Measurements from ENCODE around the gene RGS3. TPM values are rescaled to one million over a fixed set of nuclear protein-coding genes. Genes with fewer than 3 reads are reported as not detected.

The RGS3 gene
- total RNA-seq, 1 experiment from 2014 or later = 16.6 TPM

DNA sequence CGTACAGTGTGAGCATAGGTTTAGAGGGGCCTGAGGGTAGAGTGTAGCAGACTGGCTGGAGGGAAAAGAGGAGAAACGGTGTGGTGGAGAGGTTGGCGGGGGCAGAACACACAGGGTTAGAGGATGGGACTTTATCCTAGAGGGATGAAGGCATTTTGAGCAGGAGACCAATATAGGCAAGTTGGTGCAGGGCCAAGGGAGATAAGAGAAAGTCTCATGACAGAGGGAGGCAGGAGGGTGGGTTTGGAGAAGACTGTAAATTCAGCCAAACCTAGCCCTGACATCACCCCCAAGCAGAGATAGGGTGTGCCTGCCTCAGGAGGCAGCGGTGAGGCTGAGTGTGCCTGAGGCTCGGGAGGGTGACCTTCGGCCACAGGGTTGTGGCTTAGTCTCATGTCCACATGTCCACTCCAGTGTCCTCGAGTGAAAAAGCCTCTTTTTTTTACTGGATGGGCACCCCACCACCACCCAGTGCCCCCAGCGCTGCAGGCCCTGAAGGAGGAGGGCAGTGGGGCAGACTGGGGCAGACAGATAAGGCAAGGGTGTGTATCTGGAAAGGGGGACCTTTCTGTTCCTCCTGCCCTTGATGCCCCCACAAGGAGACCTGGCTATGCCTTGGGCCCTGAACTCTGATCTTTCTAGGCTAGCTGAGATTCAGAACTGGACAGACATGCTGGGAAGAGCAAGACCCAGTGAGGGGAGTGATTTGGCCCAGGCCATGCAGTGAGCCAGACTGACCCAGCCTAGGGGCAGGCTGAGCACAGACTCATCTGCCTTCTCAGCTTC is 108.7 kb downstream of the RGS3 start:
- H3K27ac Mint-ChIP-seq = no peak overlapping the region
- ATAC-seq (no peak), DNase-seq (ENCODE audit: low spot score) (no peak)
- H3K9me3 Mint-ChIP-seq = peaks cover 10% of the 10 kb centered on the region; the same call in 1 of the 2 replicates
- peaks cover 20% of the 10 kb centered on the region for H3K4me1 Mint-ChIP-seq
- no peak for TF ChIP-seq ZNF232 (CRISPR knock-in tag; IDR thresholded peaks at IDR 0.05)
- TF ChIP-seq, protein P1, sequence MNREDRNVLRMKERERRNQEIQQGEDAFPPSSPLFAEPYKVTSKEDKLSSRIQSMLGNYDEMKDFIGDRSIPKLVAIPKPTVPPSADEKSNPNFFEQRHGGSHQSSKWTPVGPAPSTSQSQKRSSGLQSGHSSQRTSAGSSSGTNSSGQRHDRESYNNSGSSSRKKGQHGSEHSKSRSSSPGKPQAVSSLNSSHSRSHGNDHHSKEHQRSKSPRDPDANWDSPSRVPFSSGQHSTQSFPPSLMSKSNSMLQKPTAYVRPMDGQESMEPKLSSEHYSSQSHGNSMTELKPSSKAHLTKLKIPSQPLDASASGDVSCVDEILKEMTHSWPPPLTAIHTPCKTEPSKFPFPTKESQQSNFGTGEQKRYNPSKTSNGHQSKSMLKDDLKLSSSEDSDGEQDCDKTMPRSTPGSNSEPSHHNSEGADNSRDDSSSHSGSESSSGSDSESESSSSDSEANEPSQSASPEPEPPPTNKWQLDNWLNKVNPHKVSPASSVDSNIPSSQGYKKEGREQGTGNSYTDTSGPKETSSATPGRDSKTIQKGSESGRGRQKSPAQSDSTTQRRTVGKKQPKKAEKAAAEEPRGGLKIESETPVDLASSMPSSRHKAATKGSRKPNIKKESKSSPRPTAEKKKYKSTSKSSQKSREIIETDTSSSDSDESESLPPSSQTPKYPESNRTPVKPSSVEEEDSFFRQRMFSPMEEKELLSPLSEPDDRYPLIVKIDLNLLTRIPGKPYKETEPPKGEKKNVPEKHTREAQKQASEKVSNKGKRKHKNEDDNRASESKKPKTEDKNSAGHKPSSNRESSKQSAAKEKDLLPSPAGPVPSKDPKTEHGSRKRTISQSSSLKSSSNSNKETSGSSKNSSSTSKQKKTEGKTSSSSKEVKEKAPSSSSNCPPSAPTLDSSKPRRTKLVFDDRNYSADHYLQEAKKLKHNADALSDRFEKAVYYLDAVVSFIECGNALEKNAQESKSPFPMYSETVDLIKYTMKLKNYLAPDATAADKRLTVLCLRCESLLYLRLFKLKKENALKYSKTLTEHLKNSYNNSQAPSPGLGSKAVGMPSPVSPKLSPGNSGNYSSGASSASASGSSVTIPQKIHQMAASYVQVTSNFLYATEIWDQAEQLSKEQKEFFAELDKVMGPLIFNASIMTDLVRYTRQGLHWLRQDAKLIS (CRISPR knock-in tag; IDR thresholded peaks at IDR 0.05; ENCODE audit: borderline replicate concordance) = no peak
- TF ChIP-seq, protein P2, sequence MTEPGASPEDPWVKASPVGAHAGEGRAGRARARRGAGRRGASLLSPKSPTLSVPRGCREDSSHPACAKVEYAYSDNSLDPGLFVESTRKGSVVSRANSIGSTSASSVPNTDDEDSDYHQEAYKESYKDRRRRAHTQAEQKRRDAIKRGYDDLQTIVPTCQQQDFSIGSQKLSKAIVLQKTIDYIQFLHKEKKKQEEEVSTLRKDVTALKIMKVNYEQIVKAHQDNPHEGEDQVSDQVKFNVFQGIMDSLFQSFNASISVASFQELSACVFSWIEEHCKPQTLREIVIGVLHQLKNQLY (CRISPR knock-in tag; IDR thresholded peaks at IDR 0.05) = no peak
- TF ChIP-seq, protein P3, sequence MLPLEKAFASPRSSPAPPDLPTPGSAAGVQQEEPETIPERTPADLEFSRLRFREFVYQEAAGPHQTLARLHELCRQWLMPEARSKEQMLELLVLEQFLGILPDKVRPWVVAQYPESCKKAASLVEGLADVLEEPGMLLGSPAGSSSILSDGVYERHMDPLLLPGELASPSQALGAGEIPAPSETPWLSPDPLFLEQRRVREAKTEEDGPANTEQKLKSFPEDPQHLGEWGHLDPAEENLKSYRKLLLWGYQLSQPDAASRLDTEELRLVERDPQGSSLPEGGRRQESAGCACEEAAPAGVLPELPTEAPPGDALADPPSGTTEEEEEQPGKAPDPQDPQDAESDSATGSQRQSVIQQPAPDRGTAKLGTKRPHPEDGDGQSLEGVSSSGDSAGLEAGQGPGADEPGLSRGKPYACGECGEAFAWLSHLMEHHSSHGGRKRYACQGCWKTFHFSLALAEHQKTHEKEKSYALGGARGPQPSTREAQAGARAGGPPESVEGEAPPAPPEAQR (CRISPR knock-in tag; IDR thresholded peaks at IDR 0.05) = no peak
- TF ChIP-seq NR2C2 (CRISPR knock-in tag; IDR thresholded peaks at IDR 0.05) = no peak
- no peak for TF ChIP-seq SMAD3 (CRISPR knock-in tag; IDR thresholded peaks at IDR 0.05; ENCODE audit: borderline replicate concordance)
- no peak for TF ChIP-seq FOXP1 (CRISPR knock-in tag; IDR thresholded peaks at IDR 0.05; ENCODE audit: borderline replicate concordance)
- no peak for TF ChIP-seq RORB (CRISPR knock-in tag; IDR thresholded peaks at IDR 0.05)
- TF ChIP-seq, protein P4, sequence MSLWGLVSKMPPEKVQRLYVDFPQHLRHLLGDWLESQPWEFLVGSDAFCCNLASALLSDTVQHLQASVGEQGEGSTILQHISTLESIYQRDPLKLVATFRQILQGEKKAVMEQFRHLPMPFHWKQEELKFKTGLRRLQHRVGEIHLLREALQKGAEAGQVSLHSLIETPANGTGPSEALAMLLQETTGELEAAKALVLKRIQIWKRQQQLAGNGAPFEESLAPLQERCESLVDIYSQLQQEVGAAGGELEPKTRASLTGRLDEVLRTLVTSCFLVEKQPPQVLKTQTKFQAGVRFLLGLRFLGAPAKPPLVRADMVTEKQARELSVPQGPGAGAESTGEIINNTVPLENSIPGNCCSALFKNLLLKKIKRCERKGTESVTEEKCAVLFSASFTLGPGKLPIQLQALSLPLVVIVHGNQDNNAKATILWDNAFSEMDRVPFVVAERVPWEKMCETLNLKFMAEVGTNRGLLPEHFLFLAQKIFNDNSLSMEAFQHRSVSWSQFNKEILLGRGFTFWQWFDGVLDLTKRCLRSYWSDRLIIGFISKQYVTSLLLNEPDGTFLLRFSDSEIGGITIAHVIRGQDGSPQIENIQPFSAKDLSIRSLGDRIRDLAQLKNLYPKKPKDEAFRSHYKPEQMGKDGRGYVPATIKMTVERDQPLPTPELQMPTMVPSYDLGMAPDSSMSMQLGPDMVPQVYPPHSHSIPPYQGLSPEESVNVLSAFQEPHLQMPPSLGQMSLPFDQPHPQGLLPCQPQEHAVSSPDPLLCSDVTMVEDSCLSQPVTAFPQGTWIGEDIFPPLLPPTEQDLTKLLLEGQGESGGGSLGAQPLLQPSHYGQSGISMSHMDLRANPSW (CRISPR knock-in tag; conservative IDR thresholded peaks at IDR 0.05; ENCODE audit: low read depth) = no peak
- TF ChIP-seq OVOL2 (CRISPR knock-in tag; IDR thresholded peaks at IDR 0.05; ENCODE audit: borderline replicate concordance) = no peak
- no peak for TF ChIP-seq RELA (CRISPR knock-in tag; IDR thresholded peaks at IDR 0.05; ENCODE audit: borderline replicate concordance)
- TF ChIP-seq, protein P5, sequence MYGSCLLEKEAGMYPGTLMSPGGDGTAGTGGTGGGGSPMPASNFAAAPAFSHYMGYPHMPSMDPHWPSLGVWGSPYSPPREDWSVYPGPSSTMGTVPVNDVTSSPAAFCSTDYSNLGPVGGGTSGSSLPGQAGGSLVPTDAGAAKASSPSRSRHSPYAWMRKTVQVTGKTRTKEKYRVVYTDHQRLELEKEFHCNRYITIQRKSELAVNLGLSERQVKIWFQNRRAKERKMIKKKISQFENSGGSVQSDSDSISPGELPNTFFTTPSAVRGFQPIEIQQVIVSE (CRISPR knock-in tag; IDR thresholded peaks at IDR 0.05; ENCODE audit: borderline replicate concordance) = no peak
- TF ChIP-seq, protein P6, sequence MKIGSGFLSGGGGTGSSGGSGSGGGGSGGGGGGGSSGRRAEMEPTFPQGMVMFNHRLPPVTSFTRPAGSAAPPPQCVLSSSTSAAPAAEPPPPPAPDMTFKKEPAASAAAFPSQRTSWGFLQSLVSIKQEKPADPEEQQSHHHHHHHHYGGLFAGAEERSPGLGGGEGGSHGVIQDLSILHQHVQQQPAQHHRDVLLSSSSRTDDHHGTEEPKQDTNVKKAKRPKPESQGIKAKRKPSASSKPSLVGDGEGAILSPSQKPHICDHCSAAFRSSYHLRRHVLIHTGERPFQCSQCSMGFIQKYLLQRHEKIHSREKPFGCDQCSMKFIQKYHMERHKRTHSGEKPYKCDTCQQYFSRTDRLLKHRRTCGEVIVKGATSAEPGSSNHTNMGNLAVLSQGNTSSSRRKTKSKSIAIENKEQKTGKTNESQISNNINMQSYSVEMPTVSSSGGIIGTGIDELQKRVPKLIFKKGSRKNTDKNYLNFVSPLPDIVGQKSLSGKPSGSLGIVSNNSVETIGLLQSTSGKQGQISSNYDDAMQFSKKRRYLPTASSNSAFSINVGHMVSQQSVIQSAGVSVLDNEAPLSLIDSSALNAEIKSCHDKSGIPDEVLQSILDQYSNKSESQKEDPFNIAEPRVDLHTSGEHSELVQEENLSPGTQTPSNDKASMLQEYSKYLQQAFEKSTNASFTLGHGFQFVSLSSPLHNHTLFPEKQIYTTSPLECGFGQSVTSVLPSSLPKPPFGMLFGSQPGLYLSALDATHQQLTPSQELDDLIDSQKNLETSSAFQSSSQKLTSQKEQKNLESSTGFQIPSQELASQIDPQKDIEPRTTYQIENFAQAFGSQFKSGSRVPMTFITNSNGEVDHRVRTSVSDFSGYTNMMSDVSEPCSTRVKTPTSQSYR (CRISPR knock-in tag; IDR thresholded peaks at IDR 0.05) = no peak
- no peak for TF ChIP-seq TCF7 (CRISPR knock-in tag; IDR thresholded peaks at IDR 0.05; ENCODE audit: low read depth)
- no peak for TF ChIP-seq CREB1 (CRISPR knock-in tag; IDR thresholded peaks at IDR 0.05)
- no peak for TF ChIP-seq TEAD4 (CRISPR knock-in tag; IDR thresholded peaks at IDR 0.05)
- TF ChIP-seq ZNF219 (CRISPR knock-in tag; IDR thresholded peaks at IDR 0.05; ENCODE audit: borderline replicate concordance) = no peak
- ChIA-PET POLR2A (no interaction called here), CTCF (interaction anchor here (0.6 kb wide), 1 partner anchor 208 kb away, joined by 3 read pairs; no protein-coding TSS in a partner anchor)
- no peak overlapping the region for H3K4me3 Mint-ChIP-seq
- H3K36me3 Mint-ChIP-seq = no peaks in the 10 kb centered on the region
- H3K27me3 Mint-ChIP-seq (ENCODE audit: low read depth) = no peaks in the 10 kb centered on the region
